Naive thymus-derived CD8-positive, alpha-beta T cell (primary cell): ENCODE results near the gene TRAK2. TPM values are rescaled to one million over a fixed set of nuclear protein-coding genes. Genes with fewer than 3 reads are reported as not detected.

ENCODE experiments used
- ATAC-seq, 2 donors: fragments of 150-1000 bp; cut with Tn5 transposase in 1 of 2; sonication (Bioruptor Pico), chemical (Tn5 transposase) in 1 of 2; 1 replicate in 1 of 2; 2 replicates in 1 of 2; pipeline ENCODE4 v1.10.0; 2021; ENCODE audit warnings: mild to moderate bottlenecking in 2 of 2, moderate library complexity in 2 of 2
- POLR2A ChIA-PET: fragments of 350-600 bp; sonication (Branson Sonifier 250); formaldehyde crosslinking; loops from one replicate; lab custom pipeline; 2021; ENCODE audit warnings: antibody characterized with exemption; lab: Charles Lee
- DNase-seq, 10 donors: peaks; one replicate each; pipeline versions ENCODE4 v3.0.0 to v3.0.0-alpha.2; 2020 to 2022
- H3K27ac Mint-ChIP-seq, 10 donors: one replicate each; pipeline ENCODE4 v1.8.0; 2020 to 2022; ENCODE audit warnings: mild to moderate bottlenecking in 10 of 10, mixed read lengths in 10 of 10, moderate library complexity in 4 of 10, inconsistent platforms in 1 of 10
- H3K27me3 Mint-ChIP-seq, 5 donors: one replicate each; pipeline ENCODE4 v1.8.0; 2021 to 2022; ENCODE audit warnings: mixed read lengths in 5 of 5
- H3K36me3 Mint-ChIP-seq, 3 donors: one replicate each; pipeline ENCODE4 v1.8.0; 2020 to 2022; ENCODE audit warnings: mixed read lengths in 3 of 3, mild to moderate bottlenecking in 2 of 3, inconsistent platforms in 1 of 3
- H3K4me1 Mint-ChIP-seq, 4 donors: one replicate each; pipeline ENCODE4 v1.8.0; 2021 to 2022; ENCODE audit warnings: mixed read lengths in 4 of 4
- H3K4me3 Mint-ChIP-seq, 10 donors: one replicate each; pipeline ENCODE4 v1.8.0; 2020 to 2022; ENCODE audit warnings: mild to moderate bottlenecking in 10 of 10, mixed read lengths in 10 of 10, moderate library complexity in 6 of 10, inconsistent platforms in 1 of 10
- H3K9me3 Mint-ChIP-seq, 9 donors: one replicate each; pipeline ENCODE4 v1.8.0; 2020 to 2022; ENCODE audit warnings: mixed read lengths in 9 of 9, mild to moderate bottlenecking in 3 of 9, inconsistent platforms in 1 of 9, moderate library complexity in 1 of 9
- polyA plus RNA-seq, 3 donors: library from polyadenylated mRNA; unstranded; fragments of 300-500 nt; fragmentation: Illumina TruSeq; gene quantifications; one replicate each; pipeline ENCODE4 v1.2.3, GENCODE V29; 2021
- total RNA-seq, 8 experiments: library from RNA in 2 of 8; stranded (reverse) in 2 of 8; gene quantifications; one replicate each; pipeline ENCODE4 v1.2.3 and lab custom pipeline; 2021 to 2026

The TRAK2 gene
- total and polyA plus RNA-seq, 5 experiments from 2014 or later, result 20.9 to 37.9 (median 30.7) TPM

DNA sequence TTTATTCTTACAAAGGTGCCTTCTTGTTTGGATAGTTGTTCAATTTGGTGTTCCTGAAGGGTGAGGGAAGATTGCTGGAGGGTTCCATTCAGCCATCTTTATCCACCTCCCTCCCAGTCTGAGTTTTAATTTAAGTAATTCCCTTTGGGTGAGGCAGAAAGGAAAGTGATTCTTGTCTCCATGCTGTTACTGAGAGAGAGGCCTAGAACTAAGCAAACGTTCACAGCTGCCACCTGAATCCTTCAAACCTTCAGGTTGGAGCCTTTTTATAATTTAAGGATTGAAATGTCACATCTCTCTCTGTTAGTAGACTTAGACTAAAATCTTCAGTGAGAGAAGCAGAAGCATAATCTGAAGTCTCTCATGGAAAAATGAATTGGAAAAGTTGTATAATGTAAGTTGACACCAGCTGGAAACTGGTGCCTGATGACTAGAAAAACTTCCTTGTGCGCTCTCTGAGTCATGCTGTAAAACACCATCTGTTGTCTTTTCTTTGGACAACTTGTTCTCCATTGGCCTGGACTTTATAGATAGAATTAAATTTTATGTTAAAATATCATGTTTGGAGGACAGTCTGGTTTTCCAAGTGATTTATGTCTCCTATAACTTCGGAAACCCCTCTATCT is 14.9 kb upstream of the TRAK2 start:
- Mint-ChIP-seq H3K27me3 (no peaks in the 10 kb centered on the region), H3K4me1 (peaks cover 0 to 17% (median 3%) of the 10 kb centered on the region in 4 donors), H3K27ac (no peak overlapping the region), H3K9me3 (peaks cover 0 to 8% (median 0%) of the 10 kb centered on the region in 9 donors), H3K36me3 (peaks cover 34 to 78% (median 73%) of the 10 kb centered on the region in 3 donors), H3K4me3 (no peak overlapping the region)
- ATAC-seq (no peak), DNase-seq (no peak)
- POLR2A ChIA-PET, result no interaction called here

DNA sequence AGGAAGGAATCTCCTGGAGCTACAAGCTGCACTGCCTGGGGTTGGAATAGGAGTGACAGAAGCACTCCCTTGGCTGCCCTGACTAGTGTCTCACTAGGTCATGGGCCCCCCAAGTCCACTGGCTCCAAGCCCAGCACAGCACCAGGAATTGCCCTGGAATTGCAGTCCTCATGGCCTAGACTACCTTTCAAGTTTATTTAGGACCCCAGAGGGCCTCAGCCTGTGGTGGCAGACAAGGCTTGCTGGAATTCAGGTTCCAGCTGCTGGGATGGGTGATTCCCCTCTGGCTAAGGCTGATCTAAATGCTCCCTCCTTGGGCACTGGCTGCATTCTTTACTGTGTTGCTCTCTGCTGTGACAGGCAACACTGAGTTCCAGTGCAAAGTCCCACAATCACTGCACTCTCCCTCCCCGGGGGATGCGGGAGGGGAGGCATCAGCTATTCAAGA is 14.3 kb upstream of the TRAK2 start:
- Mint-ChIP-seq H3K27ac (no peak overlapping the region), H3K4me1 (peaks cover 0 to 17% (median 3%) of the 10 kb centered on the region in 4 donors), H3K36me3 (peaks cover 33 to 76% (median 71%) of the 10 kb centered on the region in 3 donors), H3K27me3 (no peaks in the 10 kb centered on the region), H3K9me3 (peaks cover 0 to 8% (median 0%) of the 10 kb centered on the region in 9 donors), H3K4me3 (no peak overlapping the region)
- ATAC-seq (no peak), DNase-seq (no peak)
- POLR2A ChIA-PET, result no interaction called here

DNA sequence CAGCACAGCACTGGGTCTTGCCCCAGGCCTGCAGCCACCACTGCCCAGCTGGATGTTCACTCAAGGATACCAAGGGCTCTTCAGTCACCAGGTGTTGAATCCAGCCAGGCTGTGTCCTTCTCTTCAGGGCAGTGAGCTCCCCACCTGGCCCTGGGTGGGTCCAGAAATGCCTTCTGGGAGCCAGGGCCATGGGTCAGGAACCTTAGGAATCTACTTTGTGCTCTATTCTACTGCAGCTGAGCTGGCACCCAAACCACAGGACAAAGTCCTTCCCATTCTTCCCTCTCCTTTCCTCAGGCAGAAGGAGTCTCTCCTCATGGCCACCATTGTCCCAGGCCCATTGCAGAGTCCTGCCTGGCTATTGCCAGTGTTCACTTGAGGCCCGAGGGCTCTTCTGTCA is 13.3 kb upstream of the TRAK2 start:
- POLR2A ChIA-PET, result no interaction called here
- peak overlapping the region in 1 of 10 donors; percentile 25 for H3K4me3 Mint-ChIP-seq
- DNase-seq, result no peak
- no peak for ATAC-seq
- H3K4me1 Mint-ChIP-seq, result peaks cover 0 to 17% (median 3%) of the 10 kb centered on the region in 4 donors
- H3K27me3 Mint-ChIP-seq, result no peaks in the 10 kb centered on the region
- peaks cover 39 to 77% (median 72%) of the 10 kb centered on the region in 3 donors for H3K36me3 Mint-ChIP-seq
- H3K9me3 Mint-ChIP-seq, result peaks cover 0 to 8% (median 0%) of the 10 kb centered on the region in 9 donors
- no peak overlapping the region for H3K27ac Mint-ChIP-seq

DNA sequence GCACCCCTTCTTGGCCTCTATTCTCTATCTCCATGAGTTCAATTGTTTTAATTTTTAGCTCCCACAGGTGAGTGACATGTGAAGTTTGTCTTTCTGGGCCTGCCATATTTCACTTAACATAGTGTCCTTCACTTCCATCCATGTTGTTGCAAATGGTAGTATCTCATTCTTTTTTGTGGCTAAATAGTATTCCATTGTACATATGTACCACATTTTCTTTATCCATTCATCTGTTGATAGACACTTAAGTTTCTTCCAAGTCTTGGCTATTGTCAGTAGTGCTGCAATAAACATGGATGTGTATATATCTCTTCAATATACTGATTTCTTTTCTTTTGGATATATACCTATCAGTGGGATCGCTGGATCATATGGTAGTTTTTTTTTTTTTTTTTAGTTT is 9.3 kb upstream of the TRAK2 start:
- Mint-ChIP-seq H3K4me3 (no peak overlapping the region), H3K36me3 (peaks cover 43 to 68% (median 49%) of the 10 kb centered on the region in 3 donors), H3K4me1 (peaks cover 0 to 13% (median 3%) of the 10 kb centered on the region in 4 donors), H3K9me3 (peaks cover 0 to 8% (median 0%) of the 10 kb centered on the region in 9 donors), H3K27me3 (no peaks in the 10 kb centered on the region), H3K27ac (no peak overlapping the region)
- DNase-seq (no peak), ATAC-seq (no peak)
- POLR2A ChIA-PET, result no interaction called here

DNA sequence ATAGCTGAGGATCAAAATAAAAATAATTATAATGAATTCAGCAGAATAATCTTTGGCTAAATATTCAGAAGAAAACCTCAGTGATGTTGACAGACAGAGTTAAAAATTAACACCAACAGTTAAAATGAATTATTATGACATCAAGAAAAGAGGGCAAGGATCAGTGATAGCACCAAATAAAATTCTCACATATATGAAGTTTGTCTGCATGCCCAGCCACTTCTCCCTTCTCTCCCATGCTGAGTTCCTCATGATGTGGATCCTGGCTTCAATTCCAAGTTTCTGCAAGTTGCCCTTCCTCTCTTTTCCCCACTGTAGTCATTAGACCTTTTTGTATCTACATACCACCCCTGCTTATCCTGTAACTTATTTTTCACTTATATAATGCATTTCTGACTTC is 7.1 kb upstream of the TRAK2 start:
- peaks cover 37 to 51% (median 39%) of the 10 kb centered on the region in 3 donors for H3K36me3 Mint-ChIP-seq
- H3K27ac Mint-ChIP-seq, result peak overlapping the region in 3 of 10 donors; percentile 2 to 81 (median 55)
- H3K27me3 Mint-ChIP-seq, result no peaks in the 10 kb centered on the region
- H3K4me3 Mint-ChIP-seq, result no peak overlapping the region
- DNase-seq (no peak), ATAC-seq (no peak)
- H3K4me1 Mint-ChIP-seq, result peaks cover 3 to 12% (median 8%) of the 10 kb centered on the region in 4 donors
- POLR2A ChIA-PET, result no interaction called here
- peaks cover 0 to 8% (median 0%) of the 10 kb centered on the region in 9 donors for H3K9me3 Mint-ChIP-seq

DNA sequence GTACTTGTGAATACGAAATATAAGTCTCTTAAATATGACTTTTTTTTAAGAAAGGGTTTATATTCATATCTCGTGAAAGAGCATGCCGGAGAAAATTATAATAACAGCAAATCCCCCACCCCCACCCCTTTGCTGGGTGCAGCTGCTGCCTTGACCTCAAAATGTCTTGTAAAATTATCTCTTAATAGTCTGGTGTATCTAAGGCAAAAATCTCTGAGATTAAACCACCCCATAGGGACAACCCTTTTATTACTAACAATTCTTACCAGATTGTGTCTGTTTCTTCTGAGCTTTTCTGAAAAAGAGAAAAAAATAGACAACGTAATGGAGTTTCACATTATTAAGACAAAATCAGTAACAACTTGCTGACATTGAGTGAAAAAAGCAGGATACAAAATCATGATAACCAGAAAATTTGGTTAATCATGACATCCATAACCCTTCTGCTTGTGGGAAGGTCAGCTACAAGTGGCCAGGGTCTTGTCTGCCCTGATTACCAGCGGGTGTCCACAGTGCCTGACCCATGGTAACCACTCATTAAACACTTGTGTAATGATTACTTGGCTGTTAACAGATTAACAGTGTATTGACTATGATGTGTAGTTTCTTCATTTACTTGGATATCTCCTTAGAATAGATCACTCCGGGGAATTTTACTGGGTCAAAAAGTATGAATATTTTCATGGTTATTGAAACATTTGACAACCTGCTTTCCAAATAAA is 1.8 kb upstream of the TRAK2 start:
- peaks cover 11 to 41% (median 34%) of the 10 kb centered on the region in 4 donors for H3K4me1 Mint-ChIP-seq
- H3K9me3 Mint-ChIP-seq, result no peaks in the 10 kb centered on the region
- peak overlapping the region in 1 of 10 donors; percentile 80 for H3K27ac Mint-ChIP-seq
- H3K36me3 Mint-ChIP-seq, result peaks cover 0 to 10% (median 0%) of the 10 kb centered on the region in 3 donors
- POLR2A ChIA-PET, result interaction anchor here (0.7 to 2.3 kb wide), 3 partner anchors 9 to 220 kb away, joined by 3 to 15 read pairs (median 4); no protein-coding TSS in a partner anchor
- peak overlapping the region in 9 of 10 donors; percentile 67 to 92 (median 88) for H3K4me3 Mint-ChIP-seq
- DNase-seq (no peak), ATAC-seq (no peak)
- H3K27me3 Mint-ChIP-seq, result no peaks in the 10 kb centered on the region

DNA sequence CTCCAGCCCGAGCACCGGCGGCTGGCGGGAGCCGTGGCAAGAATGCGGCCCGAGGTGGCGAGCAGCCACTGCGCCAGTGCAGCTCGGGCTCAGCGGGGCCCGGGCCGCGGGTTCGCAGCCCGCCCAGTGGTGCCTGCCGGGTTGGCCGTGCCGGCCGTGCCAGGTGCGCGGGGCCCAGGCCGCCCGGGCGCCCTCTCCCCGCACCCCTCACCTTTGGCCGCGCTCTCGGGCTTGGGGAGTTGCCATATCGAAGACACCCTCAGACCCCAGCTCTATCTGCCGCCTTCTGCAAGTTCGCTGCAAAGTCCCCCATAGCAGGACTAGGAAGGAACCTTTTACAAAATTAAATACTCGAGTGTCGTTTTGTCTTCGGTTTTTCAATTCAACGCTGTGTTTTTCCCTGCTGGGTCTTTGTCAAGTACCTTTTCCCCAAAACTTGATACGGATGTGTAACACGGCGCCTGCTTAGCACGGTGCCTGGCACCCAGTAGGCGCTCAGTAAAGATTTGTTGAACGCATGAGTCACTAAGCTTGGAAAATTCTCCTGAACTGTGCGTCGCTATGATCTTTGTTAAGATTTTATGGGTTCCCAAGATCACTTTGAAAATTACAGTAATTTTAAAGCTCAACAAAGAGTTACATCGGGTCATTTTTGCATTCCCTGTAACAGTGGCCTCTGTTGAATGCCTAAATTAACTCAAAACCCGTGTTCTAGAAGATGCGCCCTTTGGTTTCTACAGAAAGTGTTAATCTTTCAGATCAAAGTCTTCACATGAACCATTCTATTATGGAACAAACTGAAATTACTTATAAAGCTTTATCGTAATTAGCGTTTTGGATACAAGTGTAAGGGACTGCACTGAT is 1.0 kb upstream of the TRAK2 start:
- Mint-ChIP-seq H3K9me3 (no peaks in the 10 kb centered on the region), H3K27me3 (no peaks in the 10 kb centered on the region), H3K27ac (peak overlapping the region; percentile 57 to 92 (median 86)), H3K36me3 (peaks cover 0 to 10% (median 0%) of the 10 kb centered on the region in 3 donors), H3K4me3 (peak overlapping the region; percentile 67 to 97 (median 88)), H3K4me1 (peaks cover 14 to 49% (median 42%) of the 10 kb centered on the region in 4 donors)
- POLR2A ChIA-PET, result interaction anchor here (0.5 to 2.3 kb wide), 18 partner anchors 10 to 588 kb away, joined by 3 to 15 read pairs (median 4); partner anchors contain the start of genes ALS2, CASP8, CLK1 and TMEM237
- DNase-seq, result peak in 1 of 10 donors; percentile 34
- peak; percentile 16 to 35 for ATAC-seq

DNA sequence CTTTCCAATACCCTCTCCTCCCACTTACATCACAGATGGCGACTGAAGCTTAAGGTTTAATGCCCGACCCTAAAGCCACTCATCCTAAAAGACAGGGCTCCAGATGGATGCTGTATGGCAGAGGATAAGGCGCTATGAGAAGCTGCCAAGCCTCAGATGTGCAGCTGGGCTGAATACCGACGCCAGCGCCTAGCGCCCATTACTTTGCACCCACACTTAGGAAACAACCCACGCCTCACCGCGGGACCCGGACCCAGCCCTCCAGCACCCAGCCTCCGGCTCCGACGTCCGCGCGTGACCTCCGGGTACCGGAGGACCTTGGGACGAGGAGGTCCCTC is 335 bp downstream of the TRAK2 start:
- Mint-ChIP-seq H3K27me3 (no peaks in the 10 kb centered on the region), H3K4me1 (peaks cover 24 to 63% (median 55%) of the 10 kb centered on the region in 4 donors), H3K36me3 (peaks cover 0 to 14% (median 0%) of the 10 kb centered on the region in 3 donors), H3K27ac (peak overlapping the region; percentile 84 to 98 (median 96)), H3K9me3 (no peaks in the 10 kb centered on the region), H3K4me3 (peak overlapping the region; percentile 67 to 98 (median 95))
- ATAC-seq, result peak; percentile 13 to 24
- no peak for DNase-seq
- POLR2A ChIA-PET, result interaction anchor here (0.6 to 2.3 kb wide), 19 partner anchors 9 to 587 kb away, joined by 3 to 15 read pairs (median 5); partner anchors contain the start of genes ALS2, CASP10, CASP8 and CFLAR

DNA sequence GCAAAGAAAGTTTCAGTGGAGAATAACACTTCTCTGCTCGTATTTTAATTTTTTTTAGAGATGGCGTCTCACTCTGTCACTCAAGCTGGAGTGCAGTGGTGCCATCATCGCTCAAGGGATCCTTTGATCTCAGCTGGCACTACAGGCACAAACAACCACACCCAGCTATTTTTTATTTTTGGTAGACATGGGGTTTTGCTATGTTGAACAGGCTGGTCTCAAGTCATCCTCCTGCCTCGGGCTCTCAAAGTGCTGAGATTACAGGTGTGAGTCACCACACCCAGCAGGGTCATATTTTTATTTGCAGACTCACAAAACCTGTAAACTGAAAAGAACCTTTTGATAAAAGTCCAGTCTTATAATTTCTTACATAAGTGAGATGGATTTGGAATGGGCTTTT is 2.6 kb downstream of the TRAK2 start:
- Mint-ChIP-seq H3K4me3 (peak overlapping the region; percentile 21 to 81 (median 60)), H3K4me1 (peaks cover 29 to 70% (median 61%) of the 10 kb centered on the region in 4 donors), H3K27me3 (no peaks in the 10 kb centered on the region), H3K36me3 (peaks cover 0 to 13% (median 0%) of the 10 kb centered on the region in 3 donors), H3K27ac (peak overlapping the region in 9 of 10 donors; percentile 44 to 88 (median 80)), H3K9me3 (no peaks in the 10 kb centered on the region)
- ATAC-seq, result no peak
- peak in 6 of 10 donors; percentile 15 to 62 (median 26) for DNase-seq
- POLR2A ChIA-PET, result interaction anchor here (0.6 to 1.8 kb wide), 3 partner anchors 16 to 34 kb away, joined by 4 read pairs; no protein-coding TSS in a partner anchor

DNA sequence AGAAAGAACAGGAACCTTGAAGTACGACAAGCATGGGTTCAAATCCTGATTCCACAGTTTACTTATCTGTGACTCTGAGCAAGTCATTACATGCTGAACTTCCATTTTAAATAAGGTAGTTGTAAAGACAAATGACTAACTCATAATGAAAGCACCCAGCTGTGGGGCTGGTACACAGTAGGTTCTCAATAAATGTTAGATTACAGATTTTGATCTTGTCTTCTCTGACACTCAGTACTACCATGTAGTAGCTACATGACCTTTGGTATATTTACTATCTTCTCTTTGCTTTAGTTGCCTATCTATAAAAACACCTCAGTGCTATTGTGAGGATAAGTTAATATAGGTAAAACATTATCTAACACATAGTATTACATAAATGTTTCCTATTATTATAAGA is 3.2 kb downstream of the TRAK2 start:
- no peaks in the 10 kb centered on the region for H3K27me3 Mint-ChIP-seq
- POLR2A ChIA-PET, result interaction anchor here (1.2 to 1.8 kb wide), 3 partner anchors 16 to 331 kb away, joined by 4 read pairs; no protein-coding TSS in a partner anchor
- H3K36me3 Mint-ChIP-seq, result peaks cover 0 to 13% (median 0%) of the 10 kb centered on the region in 3 donors
- no peaks in the 10 kb centered on the region for H3K9me3 Mint-ChIP-seq
- peak overlapping the region in 8 of 10 donors; percentile 53 to 81 (median 71) for H3K4me3 Mint-ChIP-seq
- peak overlapping the region; percentile 11 to 88 (median 81) for H3K27ac Mint-ChIP-seq
- ATAC-seq (no peak), DNase-seq (no peak)
- peaks cover 28 to 67% (median 57%) of the 10 kb centered on the region in 4 donors for H3K4me1 Mint-ChIP-seq

DNA sequence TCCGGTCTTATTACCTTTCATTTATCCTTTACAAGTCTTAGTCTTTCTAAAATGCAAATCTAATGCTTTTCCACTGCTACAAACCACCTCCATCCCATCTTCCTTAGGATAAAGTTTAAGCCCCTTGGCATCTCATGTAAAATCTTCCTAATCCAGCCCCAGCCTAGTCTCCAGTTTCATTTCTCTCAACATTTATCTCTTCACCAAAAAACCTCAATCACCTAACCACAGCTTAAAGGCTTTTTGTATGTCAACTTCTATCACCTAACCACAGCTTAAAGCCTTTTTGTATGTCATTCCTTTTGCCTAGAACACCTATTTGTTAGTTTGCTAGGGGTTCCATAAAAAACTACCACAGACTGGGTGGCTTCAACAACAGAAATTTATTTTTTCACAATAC is 4.2 kb downstream of the TRAK2 start:
- no peaks in the 10 kb centered on the region for H3K27me3 Mint-ChIP-seq
- peak overlapping the region; percentile 61 to 81 (median 70) for H3K4me3 Mint-ChIP-seq
- POLR2A ChIA-PET, result interaction anchor here (0.6 to 1.8 kb wide), 3 partner anchors 12 to 330 kb away, joined by 3 to 4 read pairs (median 4); no protein-coding TSS in a partner anchor
- peaks cover 24 to 58% (median 53%) of the 10 kb centered on the region in 4 donors for H3K4me1 Mint-ChIP-seq
- peaks cover 0 to 13% (median 0%) of the 10 kb centered on the region in 3 donors for H3K36me3 Mint-ChIP-seq
- ATAC-seq, result peak in 1 of 2 donors; percentile 13
- no peaks in the 10 kb centered on the region for H3K9me3 Mint-ChIP-seq
- H3K27ac Mint-ChIP-seq, result peak overlapping the region; percentile 2 to 88 (median 75)
- DNase-seq, result peak in 4 of 10 donors; percentile 12 to 80 (median 64)
